ENCODE results near the gene HOXC13. TPM values are rescaled to one million over a fixed set of nuclear protein-coding genes. Genes with fewer than 3 reads are reported as not detected.

The HOXC13 gene
- total RNA-seq, 1 donor from 2014 or later: not detected

DNA sequence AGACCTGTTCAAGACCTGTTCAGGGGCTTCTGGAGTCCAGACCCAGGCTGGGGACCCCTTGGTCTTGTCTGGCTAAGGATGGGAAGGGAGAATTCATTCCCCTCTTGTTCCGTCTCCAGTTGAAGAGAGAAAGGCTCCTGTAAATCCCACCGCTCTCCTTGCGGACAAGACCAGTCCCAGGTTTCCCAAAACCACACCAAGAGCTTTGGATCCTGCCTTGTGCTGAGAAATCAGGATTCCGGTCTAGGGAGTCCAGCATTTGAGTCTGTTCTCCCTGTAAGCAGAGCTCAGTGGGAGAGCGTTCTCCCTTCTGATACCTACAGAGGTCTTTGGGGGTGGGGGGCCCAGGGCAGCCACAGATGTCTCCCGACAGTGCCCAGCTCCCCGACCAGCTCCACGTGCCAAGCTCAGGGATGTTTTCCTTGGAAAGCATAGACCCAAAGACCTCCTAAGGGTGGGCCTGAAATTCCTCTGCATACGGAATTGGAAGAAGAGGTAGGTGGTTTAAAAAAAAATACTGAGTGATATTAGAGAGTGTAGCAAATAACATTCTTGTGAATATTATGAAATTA is 1.9 kb downstream of the HOXC13 start:
- Mint-ChIP-seq H3K27ac (ENCODE audit: unreplicated experiment) (no peak overlapping the region), H3K27me3 (ENCODE audit: low read depth) (peaks cover 85% of the 10 kb centered on the region), H3K4me3 (ENCODE audit: unreplicated experiment) (no peak overlapping the region), H3K36me3 (ENCODE audit: low read depth) (no peaks in the 10 kb centered on the region), H3K9me3 (ENCODE audit: low read depth) (no peaks in the 10 kb centered on the region), H3K4me1 (ENCODE audit: low read depth) (peaks cover 3% of the 10 kb centered on the region)
- no peak for TF ChIP-seq CTCF (IDR thresholded peaks at IDR 0.05)
- DNase-seq (ENCODE audit: low spot score): no peak

DNA sequence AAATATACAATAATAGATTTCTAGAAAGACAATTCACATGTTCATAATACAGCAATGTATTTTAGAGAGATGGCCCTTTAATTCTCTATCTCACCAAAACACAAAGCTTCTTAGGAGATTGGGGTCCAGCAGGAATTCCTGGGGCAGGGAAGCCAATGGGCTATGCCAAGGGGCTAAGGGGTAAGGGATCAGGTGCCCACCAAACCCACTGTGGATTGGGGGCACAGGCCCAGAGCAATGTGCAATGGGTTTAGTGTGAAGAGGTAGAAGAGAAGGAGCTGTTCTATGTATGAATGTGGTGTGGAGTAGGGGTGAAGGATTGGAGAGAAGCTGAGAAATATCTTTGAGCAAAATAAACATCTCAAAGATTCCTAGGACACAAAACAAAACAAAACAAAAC is 2.6 kb downstream of the HOXC13 start:
- H3K9me3 Mint-ChIP-seq (ENCODE audit: low read depth): no peaks in the 10 kb centered on the region
- no peaks in the 10 kb centered on the region for H3K36me3 Mint-ChIP-seq (ENCODE audit: low read depth)
- peaks cover 85% of the 10 kb centered on the region for H3K27me3 Mint-ChIP-seq (ENCODE audit: low read depth)
- TF ChIP-seq CTCF (IDR thresholded peaks at IDR 0.05): no peak
- no peak overlapping the region for H3K4me3 Mint-ChIP-seq (ENCODE audit: unreplicated experiment)
- no peaks in the 10 kb centered on the region for H3K4me1 Mint-ChIP-seq (ENCODE audit: low read depth)
- no peak overlapping the region for H3K27ac Mint-ChIP-seq (ENCODE audit: unreplicated experiment)
- DNase-seq (ENCODE audit: low spot score): no peak

- H3K9me3 Mint-ChIP-seq (ENCODE audit: low read depth): no peaks in the 10 kb centered on the region
- H3K27me3 Mint-ChIP-seq (ENCODE audit: low read depth): peaks cover 86% of the 10 kb centered on the region
- no peak for TF ChIP-seq CTCF (IDR thresholded peaks at IDR 0.05)
- H3K27ac Mint-ChIP-seq (ENCODE audit: unreplicated experiment): no peak overlapping the region
- no peaks in the 10 kb centered on the region for H3K4me1 Mint-ChIP-seq (ENCODE audit: low read depth)
- DNase-seq (ENCODE audit: low spot score): no peak
- H3K4me3 Mint-ChIP-seq (ENCODE audit: unreplicated experiment): no peak overlapping the region
- no peaks in the 10 kb centered on the region for H3K36me3 Mint-ChIP-seq (ENCODE audit: low read depth)
These were observed 3.1 kb downstream of the HOXC13 start for GRCh38 chr12:53941750-53942149.

- H3K4me3 Mint-ChIP-seq (ENCODE audit: unreplicated experiment): no peak overlapping the region
- no peak for DNase-seq (ENCODE audit: low spot score)
- peaks cover 83% of the 10 kb centered on the region for H3K27me3 Mint-ChIP-seq (ENCODE audit: low read depth)
- no peak overlapping the region for H3K27ac Mint-ChIP-seq (ENCODE audit: unreplicated experiment)
- H3K9me3 Mint-ChIP-seq (ENCODE audit: low read depth): no peaks in the 10 kb centered on the region
- no peak for TF ChIP-seq CTCF (IDR thresholded peaks at IDR 0.05)
- H3K4me1 Mint-ChIP-seq (ENCODE audit: low read depth): no peaks in the 10 kb centered on the region
- H3K36me3 Mint-ChIP-seq (ENCODE audit: low read depth): no peaks in the 10 kb centered on the region
These were observed 3.9 kb downstream of the HOXC13 start for GRCh38 chr12:53942467-53942997.

- Mint-ChIP-seq H3K27ac (ENCODE audit: unreplicated experiment) (no peak overlapping the region), H3K27me3 (ENCODE audit: low read depth) (peaks cover 88% of the 10 kb centered on the region), H3K9me3 (ENCODE audit: low read depth) (no peaks in the 10 kb centered on the region), H3K4me1 (ENCODE audit: low read depth) (no peaks in the 10 kb centered on the region), H3K36me3 (ENCODE audit: low read depth) (no peaks in the 10 kb centered on the region), H3K4me3 (ENCODE audit: unreplicated experiment) (no peak overlapping the region)
- no peak for DNase-seq (ENCODE audit: low spot score)
- no peak for TF ChIP-seq CTCF (IDR thresholded peaks at IDR 0.05)
These were observed 5.6 kb downstream of the HOXC13 start for GRCh38 chr12:53944209-53944608.

Data from chondrocyte (in vitro differentiated cells).